HG03066 (cell line): ENCODE results near the gene HS3ST5.

Experiments used
- ATAC-seq: cut with Tn5 transposase; IDR thresholded peaks from one replicate; pipeline ENCODE4 v1.9.1; 2021; ENCODE audit warnings: low read depth; ENCODE audit not compliant: unreplicated experiment

Gene HS3ST5, protein sequence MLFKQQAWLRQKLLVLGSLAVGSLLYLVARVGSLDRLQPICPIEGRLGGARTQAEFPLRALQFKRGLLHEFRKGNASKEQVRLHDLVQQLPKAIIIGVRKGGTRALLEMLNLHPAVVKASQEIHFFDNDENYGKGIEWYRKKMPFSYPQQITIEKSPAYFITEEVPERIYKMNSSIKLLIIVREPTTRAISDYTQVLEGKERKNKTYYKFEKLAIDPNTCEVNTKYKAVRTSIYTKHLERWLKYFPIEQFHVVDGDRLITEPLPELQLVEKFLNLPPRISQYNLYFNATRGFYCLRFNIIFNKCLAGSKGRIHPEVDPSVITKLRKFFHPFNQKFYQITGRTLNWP

DNA sequence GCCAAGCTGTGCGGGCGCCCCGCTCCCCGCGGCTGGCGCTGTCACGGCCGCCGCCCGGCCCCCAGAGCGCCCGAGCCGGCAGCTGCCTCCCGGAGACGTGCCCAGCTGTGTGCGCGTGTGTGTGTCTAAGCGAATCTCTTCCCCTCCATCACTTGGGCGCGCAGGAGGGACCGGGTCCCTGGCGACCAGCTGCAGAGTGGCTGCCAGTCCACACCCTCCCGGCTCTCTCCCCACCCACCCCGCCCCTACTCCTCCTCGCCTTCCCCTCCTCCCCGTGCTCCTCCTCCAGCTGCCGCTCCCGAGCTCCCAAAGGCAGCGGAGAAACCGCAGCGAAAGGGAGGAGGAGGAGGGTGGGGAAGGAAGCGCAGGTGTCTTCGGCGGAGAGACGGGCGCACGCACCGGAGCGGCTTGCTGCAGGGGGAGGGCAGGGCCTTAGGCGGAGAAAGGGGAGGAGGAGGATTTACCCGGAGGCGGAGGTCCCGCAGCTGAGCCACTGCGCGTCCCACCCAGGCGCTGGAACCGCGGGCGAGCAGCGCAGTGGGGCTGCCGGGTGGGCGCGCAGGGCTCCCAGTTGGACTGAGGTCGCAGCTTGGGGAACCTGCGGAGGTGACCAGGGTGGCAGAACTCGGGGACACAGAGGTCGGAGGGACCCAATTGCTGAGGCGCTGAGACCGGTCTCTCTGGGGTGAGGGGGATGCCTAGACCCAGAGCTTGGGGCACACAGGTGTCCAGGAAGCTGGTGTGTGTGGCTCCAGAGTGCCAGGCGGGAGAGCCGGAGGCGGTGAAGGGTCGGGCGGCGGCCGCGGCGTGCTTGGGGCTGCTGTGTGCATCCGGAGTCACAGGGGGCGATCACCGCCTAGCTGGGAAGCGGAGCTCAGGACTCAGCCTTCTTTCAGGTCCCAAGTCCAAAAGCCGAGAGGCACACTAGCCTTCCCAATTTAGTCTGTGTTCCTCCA is at the start of gene HS3ST5:
TSS of gene HS3ST5 (minus strand) at position 198 of the 956 bp plus-strand sequence. CDS start 280,178 bp downstream, outside the sequence.
- no peak for ATAC-seq

- ATAC-seq, result no peak
Observed at GRCh38 chr6:114390176-114390575, 47.4 kb upstream of the HS3ST5 start.

DNA sequence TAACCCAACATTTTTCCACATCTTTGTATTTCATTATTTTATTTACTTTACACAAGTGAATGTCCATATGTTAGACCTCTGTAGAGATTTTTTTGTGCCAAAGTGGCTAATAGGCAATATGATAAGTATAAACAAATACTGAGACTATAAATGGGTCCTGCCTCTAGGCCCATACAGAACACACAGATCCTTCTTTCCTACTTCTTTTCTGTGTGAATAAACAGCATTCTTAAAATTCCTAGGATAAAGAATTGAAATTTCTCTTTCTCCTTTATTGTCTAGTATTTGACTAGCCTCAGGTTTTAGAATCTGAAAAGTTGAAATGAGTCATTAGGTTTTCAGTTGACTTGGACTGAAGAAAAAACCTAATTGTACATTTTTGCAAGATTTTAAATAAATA is 46.3 kb upstream of the HS3ST5 start:
- ATAC-seq, result no peak

GRCh38 chr6:114382406-114382805 is 39.6 kb upstream of the HS3ST5 start:
- no peak for ATAC-seq

DNA sequence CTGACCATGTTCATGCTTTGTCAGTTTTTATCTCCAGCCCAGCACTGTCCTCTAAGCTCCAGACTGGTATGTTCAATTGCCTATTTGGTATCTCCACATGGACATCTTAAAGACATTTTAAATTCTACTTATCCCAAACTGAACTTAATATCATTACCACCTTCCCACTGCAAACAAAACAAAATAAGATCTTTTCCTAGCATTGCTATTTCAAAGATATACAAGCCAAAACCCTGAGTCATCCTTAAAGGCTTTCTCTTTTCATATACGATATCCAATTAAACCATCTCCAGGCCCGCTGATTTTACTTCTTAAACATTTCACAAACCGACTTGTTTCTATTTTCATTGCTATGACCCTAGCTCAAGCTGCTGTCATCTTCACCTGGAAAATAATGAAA is 35.1 kb upstream of the HS3ST5 start:
- ATAC-seq, result no peak

DNA sequence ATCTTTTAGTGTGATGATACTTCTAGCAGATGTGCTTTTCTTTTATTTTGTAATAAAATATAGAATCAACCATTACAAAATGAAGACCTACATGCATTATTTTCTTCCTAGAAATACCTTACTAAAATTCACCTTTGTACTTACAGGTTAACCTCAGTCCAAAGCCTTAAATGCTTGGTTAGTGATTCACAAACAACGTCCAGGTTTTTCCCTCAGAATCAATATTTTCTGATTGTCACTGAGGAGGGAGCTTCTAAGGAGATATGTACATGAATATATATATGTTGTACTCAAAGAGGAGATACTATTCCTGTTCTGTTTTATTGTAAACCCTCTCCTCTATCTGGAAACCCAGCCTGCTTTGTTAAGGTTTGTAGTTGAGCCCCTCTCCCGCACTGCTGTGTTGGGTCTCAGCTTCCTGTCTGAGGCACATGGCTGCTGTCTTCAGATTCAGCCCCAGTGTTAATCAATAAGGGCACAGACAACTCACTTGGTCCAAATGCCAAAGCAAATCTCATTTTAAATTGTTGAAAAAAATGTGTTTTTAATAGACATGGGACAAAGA is 33.9 kb upstream of the HS3ST5 start:
- no peak for ATAC-seq

DNA sequence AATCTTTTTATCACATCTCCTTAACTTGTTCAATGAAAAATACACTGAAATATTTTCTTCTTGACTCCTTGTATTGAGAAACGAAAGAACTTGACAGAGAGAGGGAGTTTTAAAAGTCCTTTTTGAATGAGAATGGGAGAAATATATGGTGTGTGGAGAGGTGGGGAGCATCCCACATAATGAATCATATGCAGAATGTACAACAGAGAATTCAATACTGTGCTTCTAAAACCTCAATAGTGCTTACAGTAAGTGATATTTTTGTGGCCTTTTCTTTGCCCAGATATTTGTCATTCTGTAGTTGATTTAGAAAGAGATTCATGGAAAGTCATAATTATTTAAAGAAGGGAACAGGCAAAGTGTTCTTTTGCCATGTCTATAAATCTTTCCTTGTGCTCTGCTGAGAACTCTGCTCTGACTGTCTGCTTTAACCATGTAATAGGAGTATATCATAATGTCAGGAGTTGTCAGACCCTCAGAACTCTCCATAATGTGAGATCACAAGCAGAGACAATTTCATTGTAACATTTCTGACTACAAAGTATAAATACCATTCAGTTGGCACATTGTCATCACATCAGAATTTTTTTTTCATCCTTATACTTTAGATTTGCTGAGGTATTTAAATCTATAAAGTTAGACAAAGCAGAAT is 32.8 kb upstream of the HS3ST5 start:
- ATAC-seq, result no peak

DNA sequence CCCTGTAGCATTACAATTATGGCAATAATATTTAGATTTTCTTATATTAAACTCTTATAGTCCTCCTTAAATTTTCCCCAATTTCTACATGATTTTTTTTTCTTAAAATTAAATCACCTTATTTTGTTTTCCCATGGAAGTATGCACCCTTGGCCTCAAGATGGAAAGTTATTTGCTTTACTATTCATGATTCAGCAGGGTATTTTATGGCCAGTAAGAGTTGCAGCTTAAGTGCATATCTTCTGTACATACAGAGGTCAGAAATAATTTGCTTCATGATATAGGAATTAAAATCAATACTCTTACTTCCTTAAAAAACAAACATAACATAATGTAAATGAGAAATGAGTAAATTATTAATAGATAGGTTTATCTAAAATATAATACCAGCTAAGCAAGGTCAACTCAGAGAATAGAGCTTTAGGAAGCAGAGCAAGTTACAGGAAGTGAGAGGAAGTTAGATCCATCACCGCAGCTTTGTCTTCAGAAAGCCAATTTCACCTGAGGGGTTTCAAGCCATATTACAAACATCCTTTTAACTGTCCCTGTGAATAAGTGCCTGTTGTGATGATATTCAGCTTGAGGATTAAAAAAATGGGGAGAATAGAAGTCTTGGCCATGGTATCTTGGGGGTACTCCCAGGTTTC is 24.6 kb upstream of the HS3ST5 start:
- ATAC-seq, result no peak

DNA sequence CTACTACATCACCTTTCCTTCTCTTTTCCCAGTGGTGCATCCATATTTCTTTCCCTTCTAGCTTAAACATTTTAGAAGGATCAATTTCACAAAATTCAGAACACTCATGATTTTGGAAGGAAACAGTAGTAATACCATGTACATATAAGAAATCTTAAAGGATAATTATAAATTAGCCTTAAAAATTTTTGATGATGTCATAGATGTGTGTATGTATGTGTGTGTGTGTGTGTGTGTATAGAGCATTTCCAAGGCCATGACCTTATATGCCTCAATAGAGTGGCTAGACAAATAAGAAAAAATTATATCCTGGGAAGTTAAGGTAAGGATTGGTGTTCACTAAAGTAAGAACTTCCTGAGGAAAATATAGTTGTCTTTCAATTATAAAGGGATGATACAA is 24.1 kb upstream of the HS3ST5 start:
- ATAC-seq, result no peak

DNA sequence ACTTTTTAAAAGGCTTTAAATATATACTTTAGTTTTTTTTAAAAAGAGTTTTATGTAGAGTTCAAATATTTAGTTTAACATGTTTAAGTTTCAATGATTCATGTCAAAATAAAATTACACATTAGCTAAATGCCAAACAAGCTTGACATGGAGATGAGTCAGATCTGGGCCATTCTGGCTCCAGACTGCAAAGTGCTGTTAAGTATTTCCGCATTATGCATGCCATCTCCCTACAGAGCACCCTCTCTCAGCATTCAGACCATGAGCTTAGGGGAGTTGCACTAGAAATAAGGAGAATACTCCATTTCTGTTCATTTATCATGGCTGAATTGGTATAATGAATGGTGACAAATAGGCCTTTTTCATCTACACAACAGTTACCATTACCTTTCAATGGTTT is 21.5 kb upstream of the HS3ST5 start:
- no peak for ATAC-seq

DNA sequence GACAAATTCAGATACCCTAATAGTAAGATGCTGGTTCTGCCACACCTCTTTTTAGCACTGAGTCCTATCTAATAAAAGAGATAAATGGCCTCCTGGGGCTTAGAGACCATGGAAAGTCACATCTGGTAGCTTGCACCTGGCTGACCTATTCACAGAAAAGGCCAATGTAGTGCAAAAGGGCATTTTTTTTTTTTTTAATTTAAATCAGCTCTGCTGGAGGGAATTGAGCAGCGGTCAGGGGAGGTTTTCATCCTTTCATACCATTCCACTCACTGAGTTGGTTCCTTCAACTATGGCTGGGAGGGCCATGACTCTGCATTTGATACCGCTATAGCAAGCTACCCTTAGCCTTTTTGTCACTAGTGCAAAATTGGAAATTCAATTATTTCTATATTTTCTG is 20.1 kb upstream of the HS3ST5 start:
- ATAC-seq, result no peak

- ATAC-seq, result no peak
Observed at GRCh38 chr6:114362396-114362795, 19.6 kb upstream of the HS3ST5 start.

DNA sequence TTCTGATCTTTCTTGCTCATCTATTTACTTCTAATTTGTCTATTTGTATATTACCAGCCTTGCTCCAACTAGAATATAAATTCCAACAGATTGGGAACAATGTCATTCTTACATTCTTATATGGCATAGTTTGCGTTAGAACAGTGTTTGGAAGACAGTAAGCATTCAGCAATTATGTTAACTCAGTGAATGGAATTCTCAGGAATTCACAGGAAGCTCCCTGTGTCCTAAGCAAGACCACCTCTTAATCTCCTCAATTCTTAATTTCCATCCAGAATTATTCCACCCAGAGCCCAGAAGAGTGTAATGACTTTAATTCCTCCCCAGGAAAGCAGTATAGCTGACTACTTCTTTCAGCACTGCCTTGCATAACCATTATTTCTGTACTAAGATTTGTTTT is 18.2 kb upstream of the HS3ST5 start:
- no peak for ATAC-seq

GRCh38 chr6:114355300-114355699 is 12.5 kb upstream of the HS3ST5 start:
- ATAC-seq, result no peak

- ATAC-seq, result no peak
Observed at GRCh38 chr6:114354482-114354881, 11.7 kb upstream of the HS3ST5 start.

DNA sequence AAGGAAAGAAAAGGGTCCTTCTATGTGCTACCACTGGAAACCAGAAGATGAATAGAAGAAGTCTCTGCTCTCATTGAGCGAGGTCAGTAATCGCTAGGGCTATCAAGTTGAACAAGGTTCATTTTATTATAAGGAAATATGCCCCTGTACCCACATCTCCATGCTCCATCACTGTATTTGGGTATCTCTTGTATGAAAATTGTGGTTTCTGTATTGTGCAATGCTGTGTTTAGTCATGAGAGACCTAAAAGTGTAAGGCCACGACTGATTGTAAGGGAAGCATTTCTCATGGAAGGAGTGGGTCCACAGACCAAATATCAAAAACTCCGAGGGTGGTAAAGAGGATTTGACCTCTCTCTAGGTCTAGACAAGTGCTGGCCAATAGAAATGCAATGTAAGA is 3.6 kb upstream of the HS3ST5 start:
- no peak for ATAC-seq

DNA sequence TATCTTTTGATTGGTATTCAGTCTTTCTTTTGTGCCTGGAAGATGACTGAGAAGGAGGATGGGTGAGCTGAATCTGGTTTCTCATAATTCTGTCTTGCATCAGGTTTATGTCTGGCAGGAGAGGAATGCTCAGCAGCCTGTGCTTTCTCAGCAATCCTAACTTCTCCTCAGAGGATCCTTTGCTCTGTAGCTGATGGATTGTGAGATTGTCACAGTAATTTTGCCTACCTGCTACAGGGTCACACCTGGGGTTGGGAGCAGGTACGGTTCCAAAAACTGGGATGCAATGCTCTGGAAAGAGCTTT is 2.1 kb upstream of the HS3ST5 start:
- ATAC-seq, result no peak

GRCh38 chr6:114344246-114344970 is 1.6 kb upstream of the HS3ST5 start:
- no peak for ATAC-seq

GRCh38 chr6:114343782-114344144 is 940 bp upstream of the HS3ST5 start:
- ATAC-seq, result no peak
